Lower lobe of right lung (tissue), 2 donors: Measurements from ENCODE around the gene DENND4B. TPM values are rescaled to one million over a fixed set of nuclear protein-coding genes. Genes with fewer than 3 reads are reported as not detected.
A peak's percentile ranks its signal among the peaks of the same experiment; 100 is the strongest.
"Not testable (repeated sequence)": the region's sequence is repeated elsewhere in the genome, so short reads cannot be mapped to it uniquely, and the experiment has no call there.

Source experiments
- ATAC-seq, 2 donors: fragments of 200-7000 bp; cut with Tn5 transposase; one replicate each; pipeline ENCODE4 v1.9.1; 2020 to 2022; ENCODE audit warnings: mild to moderate bottlenecking in 2 of 2, moderate library complexity in 2 of 2
- DNase-seq: peaks from one replicate; pipeline ENCODE4 v3.0.0-alpha.2; 2020
- H3K27ac ChIP-seq: fragments of 200-600 bp; one replicate; pipeline ENCODE4 v1.8.0; 2022
- H3K27me3 ChIP-seq: fragments of 200-600 bp; one replicate; pipeline ENCODE4 v1.8.0; 2022; ENCODE audit warnings: low read depth
- H3K36me3 ChIP-seq: fragments of 200-600 bp; one replicate; pipeline ENCODE4 v1.8.0; 2022; ENCODE audit warnings: mild to moderate bottlenecking
- H3K4me1 ChIP-seq: fragments of 200-600 bp; one replicate; pipeline ENCODE4 v1.8.0; 2022
- H3K4me3 ChIP-seq: fragments of 200-600 bp; one replicate; pipeline ENCODE4 v1.8.0; 2022; ENCODE audit warnings: mild to moderate bottlenecking
- H3K9me3 ChIP-seq: fragments of 200-600 bp; one replicate; pipeline ENCODE4 v1.8.0; 2022
- CTCF ChIP-seq: fragments of 200-600 bp; IDR thresholded peaks from one replicate; pipeline ENCODE4 v1.8.0; 2022; ENCODE audit warnings: antibody characterized with exemption, mild to moderate bottlenecking
- intact Hi-C: fragments of 100-400 bp; cut with DNase I; formaldehyde crosslinking; loops from one replicate; pipeline ENCODE4 v1.11.0; 2022
- total RNA-seq: library from RNA; stranded (reverse); fragmentation: NEBNext Ultra II Directional; extraction: Animal tissue kit (Norgen Biotek cat#: 25700); gene quantifications from one replicate; pipeline ENCODE4 v1.2.1, GENCODE V29; 2021
- donor health status: DM: no; HTN: yes; CAD: no; lungs with severe emphysema.

DENND4B gene
- total RNA-seq, 1 donor from 2014 or later: 95.4 TPM

- ATAC-seq (no peak), DNase-seq (no peak)
- intact Hi-C loops: loop anchor here (10.0 kb wide), 1 partner anchor 190 kb away; no protein-coding TSS in a partner anchor
- TF ChIP-seq CTCF: no peak
- H3K36me3 ChIP-seq: peaks cover 31% of the 10 kb centered on the region
- no peaks in the 10 kb centered on the region for H3K27me3 ChIP-seq
- peak overlapping the region; percentile 71 for H3K4me3 ChIP-seq
- no peaks in the 10 kb centered on the region for H3K9me3 ChIP-seq
- no peak overlapping the region for H3K27ac ChIP-seq
- H3K4me1 ChIP-seq: peaks cover 26% of the 10 kb centered on the region
Observed at GRCh38 chr1:153984123-153984894, 37.8 kb upstream of the DENND4B start.

- intact Hi-C loops: loop anchor here (10.0 kb wide), 1 partner anchor 187 kb away; no protein-coding TSS in a partner anchor
- peaks cover 30% of the 10 kb centered on the region for H3K4me1 ChIP-seq
- not testable (repeated sequence) for ATAC-seq, H3K9me3 ChIP-seq, H3K4me3 ChIP-seq, H3K27ac ChIP-seq, H3K27me3 ChIP-seq, DNase-seq
- H3K36me3 ChIP-seq: peaks cover 35% of the 10 kb centered on the region
Observed at GRCh38 chr1:153981735-153982134, 35.2 kb upstream of the DENND4B start.

GRCh38 chr1:153979091-153979490, 32.6 kb upstream of the DENND4B start:
- H3K4me3 ChIP-seq, H3K27me3 ChIP-seq, DNase-seq, intact Hi-C loops, H3K27ac ChIP-seq, H3K9me3 ChIP-seq, ATAC-seq: not testable (repeated sequence)
- peaks cover 55% of the 10 kb centered on the region for H3K36me3 ChIP-seq
- peaks cover 22% of the 10 kb centered on the region for H3K4me1 ChIP-seq

- no peaks in the 10 kb centered on the region for H3K27me3 ChIP-seq
- DNase-seq: no peak
- peak overlapping the region; percentile 99 for H3K4me3 ChIP-seq
- H3K27ac ChIP-seq: peak overlapping the region; percentile 92
- TF ChIP-seq CTCF: no peak
- intact Hi-C loops: no loop called here
- H3K4me1 ChIP-seq: peaks cover 22% of the 10 kb centered on the region
- no peak for ATAC-seq
- no peaks in the 10 kb centered on the region for H3K9me3 ChIP-seq
- H3K36me3 ChIP-seq: peaks cover 62% of the 10 kb centered on the region
Observed at GRCh38 chr1:153978274-153978909, 31.9 kb upstream of the DENND4B start.

GRCh38 chr1:153977250-153978240, 31.0 kb upstream of the DENND4B start, which contains the start of gene JTB:
TSS of gene JTB (minus strand) at chr1:153977674. CDS start at chr1:153977252, 422 bp downstream.
- Histone ChIP-seq H3K4me1 (peaks cover 22% of the 10 kb centered on the region), H3K9me3 (no peaks in the 10 kb centered on the region), H3K36me3 (peaks cover 63% of the 10 kb centered on the region), H3K4me3 (peak within 1 kb of the TSS; percentile 99), H3K27me3 (no peaks in the 10 kb centered on the region), H3K27ac (peak within 1 kb of the TSS; percentile 92)
- ATAC-seq: peak; percentile 95 to 99
- intact Hi-C loops: no loop called here
- DNase-seq: peak; percentile 95
- peak; percentile 7 for TF ChIP-seq CTCF

- H3K36me3 ChIP-seq: peaks cover 58% of the 10 kb centered on the region
- ATAC-seq (peak; percentile 2 to 11), DNase-seq (no peak)
- H3K4me1 ChIP-seq: peaks cover 22% of the 10 kb centered on the region
- H3K4me3 ChIP-seq: peak overlapping the region; percentile 99
- no peak for TF ChIP-seq CTCF
- no peaks in the 10 kb centered on the region for H3K9me3 ChIP-seq
- no peaks in the 10 kb centered on the region for H3K27me3 ChIP-seq
- peak overlapping the region; percentile 92 for H3K27ac ChIP-seq
- intact Hi-C loops: no loop called here
Observed at GRCh38 chr1:153976819-153977249, 30.3 kb upstream of the DENND4B start.
